Transverse colon (tissue), 3 donors: ENCODE results near the gene CSRP1.

Source experiments
- CTCF ChIP-seq, 5 experiments: fragments of 200-600 bp in 3 of 5; fragments of 450-650 bp in 2 of 5; sonication (generic) in 3 of 5; IDR thresholded peaks; 1 replicate in 2 of 5; 2 replicates in 3 of 5; pipeline ENCODE4 v1.5.1; 2016 to 2017; ENCODE audit warnings: antibody characterized with exemption in 5 of 5, inconsistent platforms in 3 of 5, mild to moderate bottlenecking in 2 of 5, moderate library complexity in 1 of 5
- POLR2A ChIP-seq: fragments of 450-650 bp; IDR thresholded peaks from one replicate; pipeline ENCODE4 v1.6.1; 2016; ENCODE audit warnings: antibody characterized with exemption, mild to moderate bottlenecking, moderate library complexity

- TF ChIP-seq CTCF (IDR thresholded peaks at IDR 0.05): no peak
- TF ChIP-seq POLR2A: peak; percentile 41
These were observed 32.0 kb upstream of the CSRP1 start, which contains the start of gene NAV1 for GRCh38 chr1:201538612-201539551.
